ENCODE measurements around the gene RPS19BP1.
A peak's percentile ranks its signal among the peaks of the same experiment; 100 is the strongest.

The RPS19BP1 gene

DNA sequence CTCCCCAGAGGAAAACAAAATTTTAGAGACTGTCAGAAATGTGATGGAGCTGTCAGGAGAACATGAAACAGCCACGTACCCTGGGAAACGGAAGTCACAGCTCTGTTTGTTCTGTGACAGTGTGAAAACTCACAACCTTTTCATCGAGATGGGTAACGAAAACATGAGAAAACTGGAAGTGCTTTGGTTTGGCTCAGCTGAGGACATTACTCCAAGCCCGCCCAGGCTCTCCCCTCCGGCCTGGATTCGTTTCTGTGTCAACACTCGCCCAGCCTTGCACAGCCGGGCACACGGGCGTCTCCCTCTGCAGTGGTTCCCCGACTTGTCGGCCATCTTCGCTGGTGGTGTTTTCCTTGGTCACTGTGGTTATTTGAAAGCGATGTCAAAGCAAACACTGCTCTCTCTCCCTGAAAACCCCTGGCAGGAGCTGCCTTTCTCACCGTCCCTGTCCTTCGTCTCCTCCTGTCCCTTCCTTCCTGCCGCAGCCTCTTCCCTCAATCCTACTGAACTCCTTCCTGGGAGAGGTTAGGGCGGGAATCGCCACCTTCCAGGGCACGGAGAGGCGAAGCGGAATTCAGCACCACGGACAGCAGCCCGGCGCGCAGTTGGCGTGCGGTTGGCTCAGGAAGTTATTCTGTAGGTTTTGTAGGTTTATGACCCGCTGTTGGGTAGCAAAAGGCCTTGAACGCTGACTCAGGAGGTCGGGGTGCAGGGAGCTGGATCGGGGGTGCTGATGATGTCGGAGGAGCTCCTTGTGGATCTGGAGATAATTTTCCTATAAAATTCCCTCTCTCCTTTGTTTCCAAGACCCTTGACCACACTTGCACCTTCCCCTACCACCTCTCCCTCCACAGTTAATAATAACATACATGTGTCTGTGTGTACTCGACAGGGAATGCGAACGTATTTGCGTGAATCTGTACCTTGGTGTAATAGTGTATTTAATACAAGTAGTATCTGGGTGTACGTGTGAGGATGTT, 13.1 kb upstream of the RPS19BP1 start:
- H3K4me2 ChIP-seq = peak overlapping the region; percentile 71

DNA sequence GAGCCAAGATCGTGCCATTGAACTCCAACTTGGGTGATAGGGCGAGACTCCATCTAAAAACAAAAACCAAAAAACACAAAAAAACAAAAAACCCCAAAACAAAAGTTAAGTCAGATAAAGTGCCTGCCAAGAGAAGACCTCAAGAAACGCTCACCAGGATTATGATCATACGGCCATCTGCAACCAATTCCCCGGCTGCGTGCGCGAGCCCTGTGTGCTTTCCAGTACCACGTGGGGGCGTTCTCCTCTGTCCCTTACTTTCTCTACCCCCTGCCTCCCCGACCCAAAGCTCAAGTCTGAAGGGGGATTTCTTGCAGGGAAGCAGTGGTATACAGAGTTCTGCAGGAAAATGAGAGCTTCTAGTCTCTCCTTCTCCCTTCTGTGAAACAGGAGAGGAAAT, 10.5 kb upstream of the RPS19BP1 start:
- peaks cover 14% of the 10 kb centered on the region for H4K20me1 ChIP-seq
- H3K27ac ChIP-seq = no peak overlapping the region
- H3K9ac ChIP-seq = no peak overlapping the region
- no peaks in the 10 kb centered on the region for H3K36me3 ChIP-seq
- no peaks in the 10 kb centered on the region for H3K9me3 ChIP-seq
- H3K27me3 ChIP-seq = no peaks in the 10 kb centered on the region
- H3K4me1 ChIP-seq = peaks cover 51% of the 10 kb centered on the region
- TF ChIP-seq Cebpa-rat (IDR thresholded peaks at IDR 0.05) = no peak
- peak overlapping the region; percentile 69 for H3K4me2 ChIP-seq
- no peak overlapping the region for H3K4me3 ChIP-seq

More for the DNA sequence above, 13.1 kb upstream of the RPS19BP1 start:
- Histone ChIP-seq H3K27me3 (no peaks in the 10 kb centered on the region), H3K9ac (no peak overlapping the region), H4K20me1 (peaks cover 14% of the 10 kb centered on the region), H3K9me3 (no peaks in the 10 kb centered on the region), H3K4me3 (no peak overlapping the region), H3K27ac (no peak overlapping the region), H3K4me1 (peaks cover 59% of the 10 kb centered on the region), H3K36me3 (no peaks in the 10 kb centered on the region)
- TF ChIP-seq Cebpa-rat (IDR thresholded peaks at IDR 0.05) = no peak

DNA sequence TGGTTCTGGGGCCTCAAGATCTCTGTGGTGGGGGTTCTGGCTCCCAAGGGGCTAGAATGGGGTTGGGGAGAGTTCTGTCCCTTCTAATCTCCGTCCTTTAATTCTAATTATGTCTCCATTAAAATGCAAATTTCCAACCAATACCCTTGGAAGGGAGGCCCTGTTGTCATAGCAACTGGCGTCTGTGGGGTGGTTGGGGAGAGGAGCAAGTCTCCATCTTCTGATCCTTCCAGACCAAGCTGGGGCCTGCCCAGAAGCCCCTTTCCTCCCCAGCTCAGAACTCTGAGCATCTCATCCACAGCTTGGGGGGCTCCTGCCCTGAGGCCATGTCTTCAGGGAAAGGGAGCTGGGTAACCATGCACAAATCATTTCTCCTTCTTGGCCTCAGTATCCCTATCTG, 5.4 kb upstream of the RPS19BP1 start:
- H3K27me3 ChIP-seq = no peaks in the 10 kb centered on the region
- TF ChIP-seq Cebpa-rat (IDR thresholded peaks at IDR 0.05) = no peak
- no peak overlapping the region for H3K9ac ChIP-seq
- no peaks in the 10 kb centered on the region for H3K36me3 ChIP-seq
- no peaks in the 10 kb centered on the region for H3K9me3 ChIP-seq
- peak overlapping the region; percentile 27; the same call in 1 of the 2 replicates for H3K4me2 ChIP-seq
- no peaks in the 10 kb centered on the region for H4K20me1 ChIP-seq
- no peak overlapping the region for H3K27ac ChIP-seq
- H3K4me3 ChIP-seq = no peak overlapping the region
- H3K4me1 ChIP-seq = peaks cover 46% of the 10 kb centered on the region

DNA sequence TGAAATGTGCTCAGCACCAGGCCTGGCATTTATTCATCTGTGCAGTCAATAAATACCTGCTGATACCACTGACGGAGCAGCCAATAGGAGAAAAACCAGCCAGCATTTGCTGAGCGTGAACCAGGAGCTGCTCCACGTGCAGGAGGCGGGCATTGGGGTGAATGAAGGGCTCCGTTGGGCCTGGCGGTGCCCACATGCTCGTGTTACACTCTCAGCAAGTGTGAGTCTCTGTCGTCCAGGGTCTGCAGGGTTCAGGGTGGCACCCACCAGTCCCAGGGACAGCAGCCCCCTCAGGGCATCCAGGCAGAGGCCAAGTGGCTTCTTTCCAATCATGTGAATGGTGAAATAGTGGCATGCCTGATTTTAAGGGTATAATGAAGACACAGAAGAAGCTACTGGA, 4.2 kb upstream of the RPS19BP1 start:
- peaks cover 41% of the 10 kb centered on the region for H3K4me1 ChIP-seq
- H3K36me3 ChIP-seq = no peaks in the 10 kb centered on the region
- no peaks in the 10 kb centered on the region for H3K9me3 ChIP-seq
- H3K27ac ChIP-seq = no peak overlapping the region
- no peak overlapping the region for H3K9ac ChIP-seq
- no peak overlapping the region for H3K4me3 ChIP-seq
- no peak overlapping the region for H3K4me2 ChIP-seq
- no peaks in the 10 kb centered on the region for H3K27me3 ChIP-seq
- no peak for TF ChIP-seq Cebpa-rat (IDR thresholded peaks at IDR 0.05)
- H4K20me1 ChIP-seq = peaks cover under 1% of the 10 kb centered on the region

DNA sequence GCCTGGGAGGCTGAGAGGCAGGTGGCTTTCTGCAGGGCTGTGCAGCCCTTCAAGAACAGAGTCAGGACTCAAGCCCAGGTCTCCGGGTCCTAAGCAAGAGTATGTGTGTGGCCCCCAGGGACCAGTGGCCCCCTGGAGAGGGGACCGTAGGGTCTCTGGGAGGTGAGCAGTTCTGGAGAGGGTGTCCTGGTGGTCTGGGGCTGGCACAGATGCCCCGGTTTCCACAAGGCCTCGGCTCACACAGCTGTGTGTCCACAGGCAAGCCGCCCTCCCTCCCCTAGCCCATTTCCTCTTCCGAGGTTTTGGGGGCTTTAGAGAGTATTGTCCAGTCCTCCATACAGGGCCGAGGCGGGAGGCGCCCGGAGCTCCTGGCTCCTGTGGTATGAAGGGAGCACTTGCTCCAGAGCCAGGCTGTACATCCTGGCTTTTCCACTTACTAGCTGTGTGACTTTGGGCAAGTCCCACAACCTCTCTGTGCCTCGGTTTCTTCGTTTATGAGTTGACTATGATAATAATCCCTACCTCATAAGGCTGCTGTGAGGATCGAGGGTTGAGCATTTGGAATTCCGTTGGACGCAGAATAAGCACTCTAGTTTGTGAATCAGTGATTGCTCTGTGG, 3.4 kb upstream of the RPS19BP1 start:
- Histone ChIP-seq H3K4me3 (no peak overlapping the region), H3K9ac (peak overlapping the region; percentile 30; the same call in 1 of the 2 replicates), H4K20me1 (peaks cover 8% of the 10 kb centered on the region), H3K4me1 (peaks cover 49% of the 10 kb centered on the region), H3K36me3 (peaks cover 4% of the 10 kb centered on the region; the same call in 1 of the 2 replicates), H3K27me3 (no peaks in the 10 kb centered on the region), H3K4me2 (peak overlapping the region; percentile 82), H3K27ac (no peak overlapping the region), H3K9me3 (no peaks in the 10 kb centered on the region)
- no peak for TF ChIP-seq Cebpa-rat (IDR thresholded peaks at IDR 0.05)

DNA sequence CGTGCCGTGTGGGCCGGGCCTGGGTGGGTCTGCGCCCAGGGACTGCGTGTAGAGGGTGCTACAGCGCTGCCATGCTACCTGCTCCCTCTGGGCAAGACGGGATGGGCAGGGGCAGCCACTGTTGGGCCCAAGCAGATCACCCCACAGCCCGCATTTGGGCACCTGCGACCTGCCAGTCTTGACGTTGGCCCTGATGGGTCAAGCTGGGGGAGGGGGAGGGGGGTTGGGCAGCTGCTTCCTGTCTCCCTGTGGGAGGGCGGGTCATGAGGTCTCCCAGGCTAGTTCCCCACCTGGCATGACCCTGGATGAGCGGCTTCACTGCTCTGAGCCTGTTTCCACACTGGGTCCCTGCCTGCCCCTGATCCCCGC, 2.8 kb upstream of the RPS19BP1 start:
- Histone ChIP-seq H3K4me2 (peak overlapping the region; percentile 82), H3K4me1 (peaks cover 55% of the 10 kb centered on the region), H3K9ac (peak overlapping the region; percentile 30; the same call in 1 of the 2 replicates), H3K9me3 (no peaks in the 10 kb centered on the region), H3K36me3 (peaks cover 8% of the 10 kb centered on the region), H3K27ac (peak overlapping the region; percentile 27; the same call in 1 of the 2 replicates), H3K27me3 (no peaks in the 10 kb centered on the region), H3K4me3 (no peak overlapping the region), H4K20me1 (peaks cover 14% of the 10 kb centered on the region)
- TF ChIP-seq Cebpa-rat (IDR thresholded peaks at IDR 0.05) = no peak

DNA sequence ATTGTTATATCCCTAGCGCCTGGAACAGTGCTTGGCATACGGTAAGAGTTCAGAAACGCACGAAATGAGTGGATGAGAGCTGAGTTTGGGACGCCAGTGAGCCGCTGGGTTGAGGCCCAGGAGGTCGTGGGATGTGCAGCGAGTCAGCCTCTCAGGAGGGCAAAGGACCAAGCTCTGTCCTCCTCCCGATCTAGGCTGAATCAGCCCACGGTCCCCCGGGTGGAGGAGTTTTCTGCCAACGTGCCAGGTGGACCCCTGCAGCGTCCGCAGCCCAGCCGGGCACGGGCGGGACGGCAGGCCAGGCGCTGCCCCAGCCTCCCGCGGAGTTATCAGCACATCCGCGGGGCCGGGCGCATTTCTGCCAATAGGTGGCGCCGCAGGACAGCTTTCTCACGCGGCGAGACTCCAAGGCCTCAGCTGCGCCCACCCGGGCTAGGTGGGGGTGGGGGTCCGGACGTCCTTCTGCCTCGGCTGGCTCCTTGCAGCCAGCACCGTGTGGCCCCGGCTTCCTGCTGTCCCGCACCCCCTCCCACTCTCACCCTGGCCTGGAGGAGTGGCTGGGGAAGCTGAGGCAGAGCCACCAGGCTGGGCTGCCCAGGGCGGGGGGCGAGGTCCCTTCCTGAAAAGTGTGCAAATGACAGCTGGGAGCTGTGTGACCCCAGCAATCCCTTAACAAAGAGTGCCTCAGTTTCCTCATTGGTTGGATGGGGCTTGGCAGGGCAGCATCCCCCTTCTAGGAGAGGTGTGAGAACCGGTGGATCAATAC, 2.2 kb upstream of the RPS19BP1 start:
- peaks cover 20% of the 10 kb centered on the region for H4K20me1 ChIP-seq
- H3K9ac ChIP-seq = no peak overlapping the region
- H3K27me3 ChIP-seq = no peaks in the 10 kb centered on the region
- H3K4me2 ChIP-seq = peak overlapping the region; percentile 82
- peaks cover 14% of the 10 kb centered on the region for H3K36me3 ChIP-seq
- TF ChIP-seq Cebpa-rat (IDR thresholded peaks at IDR 0.05) = no peak
- H3K27ac ChIP-seq = peak overlapping the region; percentile 27; the same call in 1 of the 2 replicates
- no peaks in the 10 kb centered on the region for H3K9me3 ChIP-seq
- H3K4me3 ChIP-seq = no peak overlapping the region
- H3K4me1 ChIP-seq = peaks cover 61% of the 10 kb centered on the region

DNA sequence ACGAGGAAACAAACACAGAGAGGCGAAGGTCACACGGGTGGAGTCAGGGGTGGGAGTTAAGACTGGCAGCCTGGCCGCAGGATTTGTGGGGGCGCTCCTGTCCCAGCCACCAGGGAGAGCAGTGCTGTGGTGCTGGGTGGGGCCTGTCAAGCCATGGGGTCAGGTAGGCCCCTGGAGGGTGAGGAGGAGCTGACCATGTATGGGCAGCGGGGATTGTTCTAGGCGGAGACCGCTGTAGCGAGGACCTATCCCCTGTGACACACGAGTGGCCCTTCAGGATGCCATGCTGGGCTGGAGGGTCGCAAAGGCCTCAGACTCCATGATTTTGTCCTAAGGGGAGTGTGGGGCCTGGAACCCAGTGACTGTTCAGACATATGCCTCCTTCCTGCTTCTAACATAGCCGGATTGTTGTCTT, 1.6 kb upstream of the RPS19BP1 start:
- Histone ChIP-seq H3K9me3 (no peaks in the 10 kb centered on the region), H3K4me1 (peaks cover 68% of the 10 kb centered on the region), H3K36me3 (peaks cover 18% of the 10 kb centered on the region), H3K27ac (peak overlapping the region; percentile 12; the same call in 1 of the 2 replicates), H4K20me1 (peaks cover 26% of the 10 kb centered on the region), H3K9ac (no peak overlapping the region), H3K4me2 (peak overlapping the region; percentile 82; the same call in 1 of the 2 replicates), H3K4me3 (no peak overlapping the region), H3K27me3 (no peaks in the 10 kb centered on the region)
- TF ChIP-seq Cebpa-rat (IDR thresholded peaks at IDR 0.05) = no peak

DNA sequence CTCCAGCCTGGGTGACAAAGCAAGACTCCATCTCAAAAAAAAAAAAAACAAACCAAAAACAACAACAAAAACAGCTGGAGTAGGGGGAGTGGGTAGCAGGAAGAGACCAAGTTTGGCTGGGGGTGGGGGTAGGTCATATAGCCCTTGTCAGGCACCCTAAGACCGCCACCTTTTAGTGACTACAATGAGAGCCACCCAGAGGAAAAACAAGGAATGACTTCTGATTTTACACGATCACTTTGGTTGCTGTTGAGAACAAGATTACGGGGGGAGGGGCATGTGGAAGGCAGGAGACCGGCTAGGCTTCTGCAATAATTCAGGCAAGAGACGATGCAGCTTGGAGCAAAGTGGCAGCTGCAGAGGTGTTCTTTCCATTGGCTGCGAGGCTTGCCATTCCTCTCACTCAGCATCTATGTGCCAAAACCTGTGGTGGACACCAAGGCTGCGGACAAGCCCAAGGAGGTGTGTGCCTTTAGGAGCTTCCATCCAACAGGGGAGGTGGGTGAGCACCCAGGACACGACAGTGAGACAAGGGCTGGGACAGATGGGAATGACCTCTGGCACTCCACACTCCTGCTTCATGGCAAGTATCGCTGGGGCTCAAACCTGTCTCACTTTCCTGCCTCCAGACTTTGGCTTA, 1.7 kb downstream of the RPS19BP1 start:
- Histone ChIP-seq H3K4me1 (peaks cover 91% of the 10 kb centered on the region), H3K4me3 (peak overlapping the region; percentile 90), H3K36me3 (peaks cover 24% of the 10 kb centered on the region), H3K4me2 (peak overlapping the region; percentile 100), H3K27me3 (no peaks in the 10 kb centered on the region), H3K27ac (no peak overlapping the region; the same call in none of the 2 replicates), H4K20me1 (peaks cover 59% of the 10 kb centered on the region), H3K9ac (peak overlapping the region; percentile 97), H3K9me3 (no peaks in the 10 kb centered on the region)
- no peak for TF ChIP-seq Cebpa-rat (IDR thresholded peaks at IDR 0.05)
